ENCODE measurements around the gene NEB.
"Not testable (repeated sequence)": the region's sequence is repeated elsewhere in the genome, so short reads cannot be mapped to it uniquely, and the experiment has no call there.

The NEB gene

DNA sequence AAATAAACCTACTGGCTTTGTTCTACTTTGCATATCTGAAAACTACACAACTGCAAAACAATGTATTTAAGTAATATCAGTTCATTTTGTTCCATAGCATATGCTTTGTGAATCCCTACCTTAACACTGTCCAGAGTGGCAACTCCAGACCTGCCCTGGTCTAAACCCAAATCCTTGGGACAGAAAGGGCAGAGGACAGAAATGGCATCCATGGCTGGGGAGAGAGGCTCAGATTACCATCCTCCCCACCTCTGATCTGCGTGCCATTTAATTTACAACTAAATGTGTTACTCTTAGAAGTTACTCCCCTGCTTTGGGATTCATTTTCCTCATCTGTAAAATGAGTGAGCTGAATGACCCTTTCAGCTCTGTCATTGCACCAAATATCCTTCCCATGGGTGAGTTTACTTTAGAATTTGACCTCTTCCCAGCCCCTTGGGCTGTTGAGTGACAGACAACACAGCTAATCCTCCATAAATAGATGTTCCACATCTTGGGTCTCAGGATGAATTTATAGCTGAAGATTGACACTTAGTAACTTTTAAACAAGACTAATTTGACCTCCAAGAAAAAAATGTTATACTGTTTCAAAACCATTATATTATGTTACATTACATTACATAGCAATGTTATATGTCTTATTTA is 20.1 kb upstream of the NEB start:
- no peaks in the 10 kb centered on the region for H3K9me2 ChIP-seq (replicated peaks; ENCODE audit: control insufficient read depth, low read length)
- no peak for TF ChIP-seq EZH2phosphoT487 (IDR thresholded peaks at IDR 0.05; ENCODE audit: borderline replicate concordance, low read length)
- no peak overlapping the region for H3K4me2 ChIP-seq (ENCODE audit: low read length)
- no peaks in the 10 kb centered on the region for H3K4me1 ChIP-seq (ENCODE audit: control insufficient read depth, low read length)
- H3K9me3 ChIP-seq (ENCODE audit: control insufficient read depth, insufficient read depth, low read length) = no peaks in the 10 kb centered on the region
- no peak overlapping the region for H3K27ac ChIP-seq (ENCODE audit: low read depth, low read length)
- H3K27me3 ChIP-seq (ENCODE audit: control insufficient read depth, low read length) = peaks cover 3% of the 10 kb centered on the region; the same call in 1 of the 2 replicates
- H4K20me1 ChIP-seq (ENCODE audit: control insufficient read depth, insufficient read depth, low read depth, low read length) = no peaks in the 10 kb centered on the region
- H3F3A ChIP-seq (ENCODE audit: control insufficient read depth, insufficient read depth) = no peaks in the 10 kb centered on the region
- H3K79me2 ChIP-seq (ENCODE audit: control insufficient read depth, low read length) = no peaks in the 10 kb centered on the region
- no peaks in the 10 kb centered on the region for H3K36me3 ChIP-seq (ENCODE audit: control insufficient read depth, low read length)
- H3K4me3 ChIP-seq (ENCODE audit: low read length) = no peak overlapping the region

DNA sequence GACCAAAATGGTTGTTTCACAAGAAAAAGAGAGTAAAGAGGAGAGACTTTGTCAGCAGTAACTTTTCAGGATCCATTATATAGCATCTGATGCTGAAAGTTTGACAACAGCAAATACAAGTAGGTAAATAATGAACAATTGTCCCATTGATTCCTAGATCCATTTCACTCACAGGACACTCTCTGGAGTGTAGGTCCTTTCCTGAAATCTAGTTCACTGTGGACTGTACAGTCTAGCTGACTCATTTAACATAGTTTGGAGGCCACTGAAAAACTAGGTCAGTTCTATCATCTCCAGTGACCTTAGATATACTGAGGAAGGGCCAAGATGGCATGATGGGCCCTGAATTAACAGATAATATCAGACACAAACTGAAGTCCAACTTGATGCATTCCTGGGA is 19.3 kb upstream of the NEB start:
- Histone ChIP-seq H3K27me3 (ENCODE audit: control insufficient read depth, low read length) (peaks cover 3% of the 10 kb centered on the region; the same call in 1 of the 2 replicates), H3K4me1 (ENCODE audit: control insufficient read depth, low read length) (no peaks in the 10 kb centered on the region), H3K4me3 (ENCODE audit: low read length) (no peak overlapping the region), H3F3A (ENCODE audit: control insufficient read depth, insufficient read depth) (no peaks in the 10 kb centered on the region), H3K9me3 (ENCODE audit: control insufficient read depth, insufficient read depth, low read length) (no peaks in the 10 kb centered on the region), H3K9me2 (replicated peaks; ENCODE audit: control insufficient read depth, low read length) (no peaks in the 10 kb centered on the region), H4K20me1 (ENCODE audit: control insufficient read depth, insufficient read depth, low read depth, low read length) (no peaks in the 10 kb centered on the region), H3K27ac (ENCODE audit: low read depth, low read length) (no peak overlapping the region), H3K36me3 (ENCODE audit: control insufficient read depth, low read length) (no peaks in the 10 kb centered on the region), H3K4me2 (ENCODE audit: low read length) (no peak overlapping the region), H3K79me2 (ENCODE audit: control insufficient read depth, low read length) (no peaks in the 10 kb centered on the region)
- TF ChIP-seq, protein P1, sequence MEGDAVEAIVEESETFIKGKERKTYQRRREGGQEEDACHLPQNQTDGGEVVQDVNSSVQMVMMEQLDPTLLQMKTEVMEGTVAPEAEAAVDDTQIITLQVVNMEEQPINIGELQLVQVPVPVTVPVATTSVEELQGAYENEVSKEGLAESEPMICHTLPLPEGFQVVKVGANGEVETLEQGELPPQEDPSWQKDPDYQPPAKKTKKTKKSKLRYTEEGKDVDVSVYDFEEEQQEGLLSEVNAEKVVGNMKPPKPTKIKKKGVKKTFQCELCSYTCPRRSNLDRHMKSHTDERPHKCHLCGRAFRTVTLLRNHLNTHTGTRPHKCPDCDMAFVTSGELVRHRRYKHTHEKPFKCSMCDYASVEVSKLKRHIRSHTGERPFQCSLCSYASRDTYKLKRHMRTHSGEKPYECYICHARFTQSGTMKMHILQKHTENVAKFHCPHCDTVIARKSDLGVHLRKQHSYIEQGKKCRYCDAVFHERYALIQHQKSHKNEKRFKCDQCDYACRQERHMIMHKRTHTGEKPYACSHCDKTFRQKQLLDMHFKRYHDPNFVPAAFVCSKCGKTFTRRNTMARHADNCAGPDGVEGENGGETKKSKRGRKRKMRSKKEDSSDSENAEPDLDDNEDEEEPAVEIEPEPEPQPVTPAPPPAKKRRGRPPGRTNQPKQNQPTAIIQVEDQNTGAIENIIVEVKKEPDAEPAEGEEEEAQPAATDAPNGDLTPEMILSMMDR (IDR thresholded peaks at IDR 0.05; ENCODE audit: low read depth, low read length, poor library complexity, severe bottlenecking) = no peak
- no peak for TF ChIP-seq EZH2phosphoT487 (IDR thresholded peaks at IDR 0.05; ENCODE audit: borderline replicate concordance, low read length)

DNA sequence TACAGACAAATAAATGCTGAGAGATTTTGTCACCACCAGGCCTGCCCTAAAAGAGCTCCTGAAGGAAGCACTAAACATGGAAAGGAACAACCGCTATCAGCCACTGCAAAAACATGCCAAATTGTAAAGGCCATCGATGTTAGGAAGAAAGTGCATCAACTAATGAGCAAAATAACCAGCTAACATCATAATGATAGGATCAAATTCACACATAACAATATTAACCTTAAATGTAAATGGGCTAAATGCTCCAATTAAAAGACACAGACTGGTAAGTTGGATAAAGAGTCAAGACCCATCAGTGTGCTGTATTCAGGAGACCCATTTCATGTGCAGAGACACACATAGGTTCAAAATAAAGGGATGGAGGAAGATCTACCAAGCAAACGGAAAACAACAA is 11.0 kb upstream of the NEB start:
- H3K9me2 ChIP-seq (replicated peaks; ENCODE audit: control insufficient read depth, low read length); H4K20me1 ChIP-seq (ENCODE audit: control insufficient read depth, insufficient read depth, low read depth, low read length); H3F3A ChIP-seq (ENCODE audit: control insufficient read depth, insufficient read depth); H3K4me2 ChIP-seq (ENCODE audit: low read length); H3K27me3 ChIP-seq (ENCODE audit: control insufficient read depth, low read length); H3K79me2 ChIP-seq (ENCODE audit: control insufficient read depth, low read length); H3K9me3 ChIP-seq (ENCODE audit: control insufficient read depth, insufficient read depth, low read length); H3K36me3 ChIP-seq (ENCODE audit: control insufficient read depth, low read length); H3K4me3 ChIP-seq (ENCODE audit: low read length); H3K4me1 ChIP-seq (ENCODE audit: control insufficient read depth, low read length); H3K27ac ChIP-seq (ENCODE audit: low read depth, low read length): not testable (repeated sequence)

DNA sequence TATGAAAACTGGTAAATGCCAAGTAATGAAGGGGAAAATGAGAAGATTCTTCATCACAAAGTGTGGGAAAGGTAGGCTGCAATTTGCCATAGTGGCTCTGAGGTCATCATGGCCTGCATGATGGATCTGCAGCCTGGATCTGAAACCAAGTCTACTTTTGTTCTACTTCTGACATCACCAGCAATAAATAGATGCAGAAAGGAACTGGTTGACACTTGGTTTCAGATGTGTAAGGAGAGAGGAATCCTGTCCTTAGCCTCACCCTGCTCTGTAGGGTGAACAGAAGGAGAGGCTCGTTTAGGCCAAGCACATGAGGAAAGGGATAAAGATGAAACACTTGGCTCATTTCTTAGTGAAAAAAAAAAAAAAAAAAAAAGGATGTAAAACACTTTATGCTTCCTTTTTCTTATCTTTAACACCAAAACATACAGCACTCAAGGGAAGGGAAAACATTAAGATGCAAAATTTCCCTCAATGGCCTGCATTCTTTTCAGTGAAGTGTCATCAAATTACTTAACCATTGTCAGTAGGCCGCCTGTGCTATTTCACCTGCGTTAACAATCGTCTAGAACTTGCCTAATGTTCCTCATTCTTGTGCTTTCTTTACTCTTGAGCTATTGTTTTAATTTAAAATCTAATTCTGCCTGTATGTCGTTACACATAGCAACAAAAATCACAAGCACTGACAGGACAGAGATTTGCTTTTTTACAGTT is 3.9 kb downstream of the NEB start:
- Histone ChIP-seq H3K4me1 (ENCODE audit: control insufficient read depth, low read length) (no peaks in the 10 kb centered on the region), H3K9me2 (replicated peaks; ENCODE audit: control insufficient read depth, low read length) (no peaks in the 10 kb centered on the region), H3K36me3 (ENCODE audit: control insufficient read depth, low read length) (no peaks in the 10 kb centered on the region), H3K27ac (ENCODE audit: low read depth, low read length) (no peak overlapping the region), H3K4me3 (ENCODE audit: low read length) (no peak overlapping the region), H3F3A (ENCODE audit: control insufficient read depth, insufficient read depth) (no peaks in the 10 kb centered on the region), H4K20me1 (ENCODE audit: control insufficient read depth, insufficient read depth, low read depth, low read length) (no peaks in the 10 kb centered on the region), H3K4me2 (ENCODE audit: low read length) (no peak overlapping the region), H3K79me2 (ENCODE audit: control insufficient read depth, low read length) (no peaks in the 10 kb centered on the region), H3K27me3 (ENCODE audit: control insufficient read depth, low read length) (peaks cover 4% of the 10 kb centered on the region; the same call in 1 of the 2 replicates), H3K9me3 (ENCODE audit: control insufficient read depth, insufficient read depth, low read length) (no peaks in the 10 kb centered on the region)
- no peak for TF ChIP-seq EZH2phosphoT487 (IDR thresholded peaks at IDR 0.05; ENCODE audit: borderline replicate concordance, low read length)
- TF ChIP-seq, protein P1 (IDR thresholded peaks at IDR 0.05; ENCODE audit: low read depth, low read length, poor library complexity, severe bottlenecking) = no peak
